GM19468 (cell line): Measurements from ENCODE around the gene KLHL30.

Source experiments
- ATAC-seq: cut with Tn5 transposase; IDR thresholded peaks from one replicate; pipeline ENCODE4 v1.9.1; 2021; ENCODE audit warnings: mild to moderate bottlenecking, moderate library complexity, moderate number of reproducible peaks; ENCODE audit not compliant: unreplicated experiment; ENCODE audit errors: extremely low read depth

KLHL30 gene

GRCh38 chr2:238130111-238130695 is 8.3 kb upstream of the KLHL30 start:
- ATAC-seq = no peak

- ATAC-seq = no peak
Measured at GRCh38 chr2:238130696-238131628, 7.5 kb upstream of the KLHL30 start.

DNA sequence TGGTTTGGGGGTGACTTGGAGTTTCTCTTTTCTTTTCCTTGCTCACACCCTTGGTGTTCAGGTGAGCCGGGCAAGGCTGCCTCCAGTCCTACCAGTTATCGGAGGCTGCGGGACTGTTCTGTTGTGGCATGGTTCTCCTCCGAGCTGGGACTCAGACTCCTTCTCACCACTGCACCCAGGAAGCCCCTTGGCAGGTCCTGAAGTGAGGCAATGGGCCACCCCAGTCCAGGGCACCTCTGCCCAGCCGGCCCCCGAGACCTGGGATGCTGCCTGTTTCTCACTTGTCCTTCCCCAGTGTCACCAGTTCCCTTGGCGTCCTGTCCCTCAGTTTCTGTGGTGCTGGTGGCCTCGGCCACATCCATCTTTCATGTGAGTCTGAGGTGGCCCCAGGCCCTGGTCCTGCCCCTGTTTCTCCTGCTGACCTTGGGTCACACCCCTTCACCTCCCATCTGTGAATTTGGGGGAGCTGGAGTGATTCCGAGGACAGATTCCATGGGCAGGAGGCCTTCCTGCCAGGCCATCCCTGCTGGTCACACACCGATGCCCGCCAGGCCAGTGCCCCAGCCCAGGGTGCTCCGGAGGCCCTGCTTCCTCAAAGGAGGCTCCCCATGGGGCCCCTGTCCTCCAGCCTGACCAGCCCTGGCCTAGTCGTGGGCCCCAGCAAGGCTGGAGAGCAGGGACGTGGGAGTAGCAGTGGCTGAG is 6.6 kb upstream of the KLHL30 start:
- ATAC-seq = no peak

DNA sequence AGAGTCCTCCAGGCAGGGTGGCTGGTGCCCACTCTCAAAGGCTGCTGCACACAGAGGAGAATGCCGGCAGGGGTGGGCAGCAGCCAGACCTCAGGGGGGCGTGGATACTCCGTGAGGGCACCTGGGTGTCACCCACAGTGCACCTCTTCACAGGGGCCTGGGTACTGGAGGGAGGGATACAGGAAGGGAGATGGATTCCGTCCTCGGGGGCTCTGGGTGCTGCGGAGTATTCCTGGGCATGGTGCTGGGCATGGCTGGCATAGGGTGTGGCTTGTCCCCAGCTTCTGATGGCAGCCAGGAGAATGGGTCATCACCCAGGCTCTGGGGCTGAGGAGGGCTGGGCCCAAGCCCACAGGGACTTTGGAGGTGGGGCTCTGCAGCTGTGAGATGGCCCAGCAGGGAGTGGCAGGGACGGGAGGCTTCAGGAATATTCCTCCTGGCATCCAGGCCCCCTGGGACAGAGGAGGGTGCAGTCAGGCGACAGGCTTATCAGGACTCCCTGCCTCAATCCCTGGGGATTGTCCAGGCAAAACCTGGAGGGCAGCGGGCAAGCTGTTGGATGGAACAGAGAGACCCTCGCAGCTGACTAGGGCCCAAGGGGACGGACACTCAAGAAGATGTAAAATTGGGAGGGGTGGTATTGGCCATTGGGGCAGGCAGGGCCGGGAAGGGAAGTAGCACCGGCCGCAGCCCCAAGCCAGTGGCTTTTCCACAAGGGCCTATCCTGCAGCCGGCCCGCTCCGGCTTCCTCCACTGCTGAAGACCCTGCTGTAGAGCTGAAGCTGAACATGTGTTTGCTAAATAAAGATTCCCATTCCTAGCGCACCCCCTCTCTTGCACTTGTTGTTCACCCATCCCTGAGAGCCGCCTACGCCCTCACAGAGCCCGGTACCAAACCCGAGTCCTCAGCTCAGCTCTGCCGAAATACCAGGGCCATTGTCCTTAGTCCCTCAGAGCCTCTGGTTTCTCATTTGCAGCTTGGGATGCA is 5.7 kb upstream of the KLHL30 start:
- ATAC-seq = no peak

- no peak for ATAC-seq
Measured at GRCh38 chr2:238133499-238134392, 4.7 kb upstream of the KLHL30 start.

GRCh38 chr2:238134393-238134785 is 4.1 kb upstream of the KLHL30 start:
- ATAC-seq = no peak

- ATAC-seq = no peak
Measured at GRCh38 chr2:238135601-238136150, 2.8 kb upstream of the KLHL30 start.

DNA sequence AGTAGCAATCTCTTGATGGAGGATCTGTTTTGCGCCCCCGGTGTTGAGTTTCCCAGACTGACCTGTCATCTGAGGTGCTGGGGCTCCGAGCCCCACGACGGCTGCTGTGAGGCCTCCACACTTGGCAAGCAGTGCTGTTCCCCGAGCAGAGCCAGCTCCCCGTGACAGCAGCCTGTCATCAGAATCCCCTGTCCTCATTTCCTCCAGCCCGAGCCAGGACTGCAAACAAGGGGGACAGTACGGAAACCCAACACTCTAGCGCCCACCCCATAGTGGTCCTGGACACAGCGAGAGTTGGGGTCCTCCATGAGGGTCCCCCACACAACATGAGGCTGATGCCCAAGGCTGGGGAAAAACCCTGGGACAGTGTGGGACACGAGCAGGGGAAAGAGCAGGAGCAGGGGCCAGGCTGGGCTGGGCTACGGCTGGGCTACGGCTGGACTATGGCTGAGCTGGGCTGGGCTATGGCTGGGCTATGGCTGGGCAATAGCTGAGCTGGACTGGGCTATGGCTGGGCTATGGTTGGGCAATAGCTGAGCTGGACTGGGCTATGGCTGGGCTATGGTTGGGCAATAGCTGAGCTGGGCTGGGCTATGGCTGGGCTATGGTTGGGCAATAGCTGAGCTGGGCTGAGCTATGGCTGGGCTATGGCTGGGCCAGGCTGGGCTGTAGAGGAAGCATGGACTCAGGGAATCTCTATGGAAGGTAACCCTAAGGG is 1.5 kb upstream of the KLHL30 start:
- ATAC-seq = no peak

GRCh38 chr2:238137885-238138284 is 583 bp upstream of the KLHL30 start:
- ATAC-seq = no peak

DNA sequence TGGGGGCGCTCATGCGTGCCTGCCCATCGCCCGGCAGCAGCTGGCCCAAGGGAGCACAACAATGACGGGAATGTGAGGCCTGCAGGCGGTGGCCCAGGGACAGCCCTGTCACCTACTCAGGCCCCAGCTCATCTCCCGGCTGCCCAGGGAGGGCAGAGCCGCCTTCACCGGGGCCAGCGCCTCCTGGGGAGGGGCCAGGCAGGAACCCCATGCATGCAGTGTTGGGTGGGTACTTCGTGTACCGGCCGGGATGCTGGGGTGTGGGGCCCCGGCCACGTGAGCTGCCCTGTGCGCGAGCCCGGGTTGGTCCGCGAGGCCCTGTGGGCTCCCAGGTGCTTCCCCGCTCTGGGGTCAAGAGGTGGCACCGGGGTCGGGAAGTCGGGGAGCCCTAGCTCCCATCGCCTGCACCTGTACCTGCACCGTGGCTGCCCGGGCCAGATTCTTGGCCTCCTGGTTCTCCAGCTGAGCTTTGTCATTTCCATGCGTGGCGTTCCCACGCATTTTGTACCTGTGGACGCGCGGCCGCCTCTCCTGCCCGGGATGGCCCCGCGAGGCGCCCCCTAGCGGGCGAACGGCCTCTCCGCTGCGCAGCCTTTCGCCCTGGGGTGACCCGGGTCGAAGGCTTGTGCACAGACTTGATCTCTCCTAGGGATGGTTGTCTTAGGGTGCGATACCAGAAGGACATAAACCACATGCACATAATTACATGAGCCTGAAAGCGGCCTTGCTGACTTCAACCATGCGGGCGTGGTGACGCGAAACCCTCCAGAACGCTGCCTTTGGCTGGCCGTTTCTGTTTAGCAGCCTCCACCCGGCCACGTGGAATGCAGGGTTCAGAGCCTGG is 950 bp downstream of the KLHL30 start:
- ATAC-seq = no peak

GRCh38 chr2:238140040-238140439 is 1.6 kb downstream of the KLHL30 start:
- no peak for ATAC-seq

GRCh38 chr2:238140721-238141540 is 2.5 kb downstream of the KLHL30 start:
- no peak for ATAC-seq

- no peak for ATAC-seq
Measured at GRCh38 chr2:238141541-238142318, 3.3 kb downstream of the KLHL30 start.

DNA sequence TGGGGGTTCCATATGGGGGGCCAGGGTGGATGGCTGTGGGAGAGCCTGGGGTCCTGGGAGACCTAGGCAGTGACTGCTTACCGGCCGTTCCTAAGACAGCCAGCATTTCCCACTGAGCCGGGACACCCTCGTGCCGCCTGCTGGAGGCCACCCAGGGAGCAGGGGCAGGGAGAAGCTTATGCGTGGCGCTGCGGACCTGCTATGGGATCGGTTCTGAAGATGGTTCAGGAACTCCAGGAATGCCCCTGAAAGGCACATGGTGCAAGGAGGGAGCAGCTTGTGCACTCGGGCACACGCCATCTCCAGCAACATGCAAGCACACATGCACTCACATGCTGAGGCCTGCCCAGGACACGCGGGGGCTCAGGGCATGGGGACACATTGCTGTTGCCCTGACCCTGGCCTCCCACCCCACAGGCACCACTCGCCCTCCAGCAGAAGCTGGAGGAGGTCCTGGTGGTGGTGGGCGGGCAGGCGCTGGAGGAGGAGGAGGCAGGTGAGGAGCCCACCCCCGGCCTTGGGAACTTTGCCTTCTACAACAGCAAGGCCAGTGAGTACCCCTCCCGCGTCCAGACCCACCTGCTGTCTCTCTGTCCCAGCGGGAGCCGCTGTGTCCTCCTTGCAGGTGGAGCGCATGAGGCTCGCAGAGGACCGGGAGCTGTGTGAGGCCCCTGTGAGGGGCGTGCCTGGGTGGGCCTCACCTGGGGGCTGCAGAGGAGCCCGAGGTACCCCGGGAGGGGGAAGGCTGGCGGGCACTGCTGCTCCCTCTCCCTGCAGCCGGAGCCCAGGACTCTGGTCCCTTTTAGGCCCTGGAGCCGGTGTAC is 4.1 kb downstream of the KLHL30 start:
- ATAC-seq = no peak
